Endodermal cell (in vitro differentiated cells): Measurements from ENCODE around the gene RHD. TPM values are rescaled to one million over a fixed set of nuclear protein-coding genes. Genes with fewer than 3 reads are reported as not detected.

Experiments used
- DNase-seq: peaks from one replicate; pipeline ENCODE4 v3.0.0-alpha.2; 2017
- H3K27ac ChIP-seq: 2 replicates; pipeline ENCODE4 v1.5.1; 2013; ENCODE audit warnings: mild to moderate bottlenecking, low read depth, low read length, moderate library complexity
- H3K27me3 ChIP-seq: 2 replicates; pipeline ENCODE4 v1.6.1; 2013; ENCODE audit warnings: mild to moderate bottlenecking, low read length, moderate library complexity; ENCODE audit not compliant: insufficient read depth, control insufficient read depth, poor library complexity, severe bottlenecking
- H3K36me3 ChIP-seq: 2 replicates; pipeline ENCODE4 v1.7.0; 2013; ENCODE audit warnings: mild to moderate bottlenecking, low read length, moderate library complexity; ENCODE audit not compliant: control insufficient read depth, insufficient read depth
- H3K4me1 ChIP-seq: one replicate; pipeline ENCODE4 v1.7.0; 2013; ENCODE audit warnings: low read length; ENCODE audit not compliant: control insufficient read depth, insufficient read depth
- H3K4me3 ChIP-seq: 2 replicates; pipeline ENCODE4 v1.5.1; 2013; ENCODE audit warnings: mild to moderate bottlenecking, low read length, moderate library complexity
- H3K9ac ChIP-seq: 2 replicates; pipeline ENCODE4 v1.6.1; 2013; ENCODE audit warnings: mild to moderate bottlenecking, low read length, moderate library complexity; ENCODE audit not compliant: poor library complexity, severe bottlenecking; ENCODE audit errors: extremely low read depth
- H3K9me3 ChIP-seq: 2 replicates; pipeline ENCODE4 v1.6.1; 2013; ENCODE audit warnings: mild to moderate bottlenecking, low read length, moderate library complexity; ENCODE audit not compliant: control insufficient read depth
- H3K27ac Mint-ChIP-seq: 2 replicates; pipeline ENCODE4 v1.8.0; 2020; ENCODE audit warnings: mixed read lengths
- H3K27me3 Mint-ChIP-seq: 2 replicates; pipeline ENCODE4 v1.8.0; 2021; ENCODE audit warnings: mild to moderate bottlenecking, mixed read lengths; ENCODE audit not compliant: insufficient read depth
- H3K36me3 Mint-ChIP-seq: 2 replicates; pipeline ENCODE4 v1.8.0; 2020; ENCODE audit warnings: low read depth, mixed read lengths
- H3K4me1 Mint-ChIP-seq: 2 replicates; pipeline ENCODE4 v1.8.0; 2020; ENCODE audit warnings: mixed read lengths
- H3K4me3 Mint-ChIP-seq: 2 replicates; pipeline ENCODE4 v1.8.0; 2020; ENCODE audit warnings: mild to moderate bottlenecking, moderate library complexity, mixed read lengths
- H3K9me3 Mint-ChIP-seq: 2 replicates; pipeline ENCODE4 v1.8.0; 2020; ENCODE audit warnings: mild to moderate bottlenecking, mixed read lengths
- CTCF ChIP-seq: fragments of 200-600 bp; sonication (generic); conservative IDR thresholded peaks from 2 replicates; pipeline ENCODE4 v1.5.0; 2021; ENCODE audit warnings: antibody characterized with exemption, mild to moderate bottlenecking
- WGBS, 2 experiments: methylation state at CpG; one replicate each; pipeline versions ENCODE4 v1.1.5 to v1.1.7; 2013; ENCODE audit warnings: missing lambda C conversion rate in 2 of 2, mixed read lengths in 1 of 2; ENCODE audit not compliant: insufficient coverage in 1 of 2, insufficient read length in 1 of 2; 5-methylcytosine and 5-hydroxymethylcytosine counted together
- total RNA-seq, 2 donors: library from RNA; stranded (reverse); fragmentation: NEBNext Ultra II Directional in 1 of 2; extraction: Animal tissue kit (Norgen Biotek cat#: 25700) in 1 of 2; gene quantifications; 2 replicates in 1 of 2; 3 replicates in 1 of 2; pipeline ENCODE4 v1.2.1, GENCODE V29; 2021

Gene RHD
- total RNA-seq, 2 donors from 2014 or later: not detected

- no peak for TF ChIP-seq CTCF
- H3K4me3 ChIP-seq: no peak overlapping the region
- H3K27me3 ChIP-seq: no peaks in the 10 kb centered on the region
- 86 to 89% methylated on average over 14 to 18 of the region's 18 CpGs for WGBS, 2 experiments
- H3K4me1 Mint-ChIP-seq: peaks cover 18% of the 10 kb centered on the region
- DNase-seq: peak; percentile 62
- H3K9me3 ChIP-seq: no peaks in the 10 kb centered on the region
- no peaks in the 10 kb centered on the region for H3K9me3 Mint-ChIP-seq
- H3K36me3 ChIP-seq: no peaks in the 10 kb centered on the region
- no peak overlapping the region for H3K9ac ChIP-seq
- H3K4me1 ChIP-seq: peaks cover 7% of the 10 kb centered on the region
- H3K27me3 Mint-ChIP-seq: no peaks in the 10 kb centered on the region
- H3K27ac ChIP-seq: no peak overlapping the region
- no peak overlapping the region for H3K4me3 Mint-ChIP-seq
- H3K27ac Mint-ChIP-seq: peak overlapping the region; percentile 9
- H3K36me3 Mint-ChIP-seq: no peaks in the 10 kb centered on the region
Measured at GRCh38 chr1:25255706-25256577, 16.4 kb upstream of the RHD start.

- Mint-ChIP-seq H3K36me3 (no peaks in the 10 kb centered on the region), H3K27ac (no peak overlapping the region), H3K4me3 (no peak overlapping the region), H3K9me3 (no peaks in the 10 kb centered on the region), H3K4me1 (peaks cover 18% of the 10 kb centered on the region), H3K27me3 (no peaks in the 10 kb centered on the region)
- Histone ChIP-seq H3K9me3 (no peaks in the 10 kb centered on the region), H3K36me3 (no peaks in the 10 kb centered on the region), H3K27ac (no peak overlapping the region), H3K27me3 (no peaks in the 10 kb centered on the region), H3K9ac (no peak overlapping the region), H3K4me3 (no peak overlapping the region), H3K4me1 (peaks cover 7% of the 10 kb centered on the region)
- 95 to 100% methylated on average over 5 of the region's 5 CpGs for WGBS, 2 experiments
- no peak for DNase-seq
- TF ChIP-seq CTCF: no peak
Measured at GRCh38 chr1:25256578-25256965, 15.7 kb upstream of the RHD start.

GRCh38 chr1:25257196-25257595 is 15.1 kb upstream of the RHD start:
- DNase-seq: no peak
- Mint-ChIP-seq H3K27me3 (no peaks in the 10 kb centered on the region), H3K4me1 (peaks cover 18% of the 10 kb centered on the region), H3K36me3 (peaks cover 3% of the 10 kb centered on the region), H3K27ac (no peak overlapping the region), H3K9me3 (no peaks in the 10 kb centered on the region), H3K4me3 (no peak overlapping the region)
- H3K4me1 ChIP-seq: peaks cover 7% of the 10 kb centered on the region
- H3K27me3 ChIP-seq: no peaks in the 10 kb centered on the region
- H3K4me3 ChIP-seq: no peak overlapping the region
- H3K9me3 ChIP-seq: no peaks in the 10 kb centered on the region
- H3K36me3 ChIP-seq: no peaks in the 10 kb centered on the region
- no peak overlapping the region for H3K9ac ChIP-seq
- no peak for TF ChIP-seq CTCF
- no peak overlapping the region for H3K27ac ChIP-seq
- no CpG with 5 or more reads among the region's 1 CpG for WGBS, 2 experiments
